GM19043 (cell line): ENCODE measurements around the gene ADGRG1.

Experiments
- ATAC-seq: cut with Tn5 transposase; IDR thresholded peaks from one replicate; pipeline ENCODE4 v1.9.1; 2021; ENCODE audit warnings: low read depth; ENCODE audit not compliant: unreplicated experiment

The ADGRG1 gene

DNA sequence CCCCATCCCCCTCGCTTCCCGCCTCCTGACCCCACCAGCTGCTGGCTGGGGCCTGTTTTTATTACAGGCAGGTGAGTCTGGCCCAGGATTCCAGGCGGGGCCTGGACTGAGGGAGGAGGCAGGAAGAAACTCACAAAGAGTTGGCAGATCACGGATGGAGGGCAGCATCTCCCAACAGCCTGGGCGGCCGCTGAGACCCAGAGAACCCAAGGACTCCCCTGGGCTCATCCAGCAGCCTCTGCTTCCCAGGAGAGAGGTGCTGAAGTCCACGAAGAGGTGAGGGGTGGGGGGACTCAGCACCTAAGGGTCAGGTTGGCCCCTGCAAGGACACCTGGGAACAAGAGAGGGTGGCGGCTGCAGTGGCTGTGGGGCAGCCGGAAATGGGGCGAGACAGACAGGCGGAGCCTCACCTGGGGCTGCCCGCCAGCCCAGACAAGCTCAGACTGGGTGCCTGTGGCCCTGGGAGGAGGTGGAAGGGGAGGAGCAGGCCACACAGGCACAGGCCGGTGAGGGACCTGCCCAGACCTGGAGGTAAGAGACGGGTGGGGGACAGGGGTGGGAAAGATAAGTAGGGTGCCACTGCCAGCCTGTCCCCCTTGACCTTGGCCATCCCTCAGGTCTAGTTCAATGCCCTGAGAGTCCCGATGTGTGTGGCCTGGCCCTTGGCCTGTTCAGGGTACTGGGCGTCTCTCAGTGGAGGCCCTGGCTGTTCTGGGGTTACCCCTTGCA is 8.7 kb upstream of the ADGRG1 start:
- ATAC-seq: no peak

DNA sequence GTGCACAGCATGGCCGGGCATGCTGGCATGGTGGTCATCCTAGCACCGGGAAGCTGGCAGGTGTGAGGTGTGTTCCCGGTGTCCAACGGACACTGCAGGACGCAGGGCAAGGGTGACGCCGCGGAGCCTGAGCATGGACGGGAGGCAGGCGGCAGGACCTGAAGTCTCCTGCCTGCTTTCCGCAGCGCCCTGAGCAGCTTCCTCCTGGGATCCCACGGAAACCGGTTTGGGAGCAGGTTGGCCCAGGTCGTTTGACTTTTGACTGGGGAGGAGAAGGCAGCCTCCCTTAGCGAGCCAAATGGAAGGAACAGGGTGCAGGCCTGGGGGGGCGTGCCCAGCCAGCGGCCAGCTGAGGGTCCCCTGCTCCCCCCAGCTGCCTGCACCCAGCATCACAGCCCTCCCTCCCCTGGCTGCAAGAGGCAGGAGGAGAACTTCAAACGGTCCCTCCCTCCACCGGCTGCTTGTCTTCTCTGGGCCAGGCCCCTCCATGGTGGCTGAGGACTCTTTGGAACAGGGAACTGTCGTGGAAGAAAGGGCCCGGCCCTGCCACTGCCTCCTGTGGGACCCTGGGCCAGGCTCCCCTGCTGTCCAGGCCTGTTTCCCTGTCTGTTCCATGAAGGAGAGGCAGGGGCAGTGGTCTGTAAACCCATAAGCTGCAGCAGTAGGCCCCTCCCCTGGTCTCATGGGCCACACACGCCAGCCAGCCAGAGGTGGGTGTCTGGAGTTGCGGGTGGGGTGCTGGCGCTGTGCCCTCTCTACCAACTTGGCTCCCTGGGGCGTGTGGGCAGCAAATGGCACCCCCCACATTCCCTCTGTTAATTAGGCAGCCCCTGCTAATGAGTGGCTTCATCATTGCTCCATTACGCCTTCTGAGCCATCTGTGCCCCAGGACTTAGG is 7.8 kb upstream of the ADGRG1 start:
- ATAC-seq: no peak

DNA sequence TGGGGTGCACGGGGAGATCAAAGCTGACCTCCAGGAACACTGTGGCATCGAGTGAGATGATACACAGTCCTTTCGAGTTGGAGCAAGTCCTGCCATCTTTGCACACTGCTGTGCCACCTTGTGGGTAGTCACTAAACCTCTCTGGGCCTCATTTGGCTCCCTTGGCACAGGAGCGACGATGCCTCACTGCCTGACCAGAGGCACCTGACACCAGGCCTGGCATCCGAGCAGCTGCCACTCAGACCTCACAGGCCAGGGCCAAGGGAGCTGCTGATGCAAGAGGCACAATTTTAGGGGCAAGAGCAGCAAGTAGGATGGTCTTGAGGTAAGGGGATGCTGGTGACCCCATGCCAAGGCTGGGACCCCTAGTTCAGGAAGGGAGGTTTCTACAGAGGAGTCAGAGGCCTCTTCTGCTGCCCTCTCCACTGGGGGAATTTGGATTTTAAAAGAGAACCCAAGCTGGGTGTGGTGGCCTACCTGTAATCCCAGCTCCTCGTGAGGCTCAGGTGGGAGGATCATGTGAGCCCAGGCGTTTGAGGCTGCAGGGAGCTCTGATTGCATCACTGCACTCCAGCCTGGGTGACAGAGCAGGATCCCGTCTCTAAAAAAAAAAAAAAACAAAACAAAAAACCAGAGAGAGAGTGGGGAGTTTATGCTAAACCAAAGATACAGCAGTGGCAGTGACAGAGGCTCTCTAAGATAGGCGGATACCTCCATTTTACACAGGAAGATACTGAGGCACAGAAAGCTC is 6.7 kb upstream of the ADGRG1 start:
- no peak for ATAC-seq

DNA sequence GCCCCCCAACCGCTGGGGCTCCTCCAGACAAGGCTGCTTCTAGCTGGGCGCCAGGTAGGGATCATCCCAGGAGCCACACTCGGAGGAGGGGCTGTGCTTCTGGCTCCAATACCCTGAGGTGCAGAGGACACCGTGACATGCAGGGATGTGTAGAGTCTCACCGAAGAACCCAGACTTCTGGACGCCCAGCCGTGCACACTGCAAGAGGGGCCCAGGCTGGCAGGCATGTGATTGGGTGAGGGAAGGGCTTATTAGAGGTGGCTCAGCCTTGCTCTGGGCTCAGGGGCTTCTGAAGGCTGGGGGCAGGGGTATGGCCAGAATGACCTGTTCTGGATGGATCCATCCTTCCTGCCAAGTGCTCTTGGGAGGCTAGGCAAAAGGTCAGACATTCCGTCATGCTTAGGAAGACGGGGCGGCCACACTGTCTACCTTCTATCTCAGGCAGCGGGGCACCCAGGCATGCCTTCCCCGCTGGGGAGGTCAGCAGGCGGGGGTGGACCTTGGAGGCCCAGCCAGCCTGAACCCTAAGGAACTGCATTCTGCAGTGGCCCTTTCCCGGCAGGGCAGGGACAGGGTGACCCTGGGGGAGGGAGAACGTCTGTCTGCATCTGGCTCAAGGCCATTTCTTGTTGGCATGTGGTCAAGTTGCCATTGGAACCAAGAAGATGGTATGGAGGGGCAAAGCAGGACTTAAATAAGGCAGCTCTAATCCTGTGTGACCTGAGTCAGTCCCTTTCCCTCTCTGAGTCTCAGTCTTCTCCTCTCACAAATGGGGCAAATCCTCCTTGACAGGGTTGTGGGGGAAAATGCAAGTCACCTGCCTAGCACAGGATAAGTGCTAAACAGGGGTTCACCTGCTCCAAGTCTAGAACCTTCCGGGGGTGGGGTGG is 5.8 kb upstream of the ADGRG1 start:
- ATAC-seq: no peak

DNA sequence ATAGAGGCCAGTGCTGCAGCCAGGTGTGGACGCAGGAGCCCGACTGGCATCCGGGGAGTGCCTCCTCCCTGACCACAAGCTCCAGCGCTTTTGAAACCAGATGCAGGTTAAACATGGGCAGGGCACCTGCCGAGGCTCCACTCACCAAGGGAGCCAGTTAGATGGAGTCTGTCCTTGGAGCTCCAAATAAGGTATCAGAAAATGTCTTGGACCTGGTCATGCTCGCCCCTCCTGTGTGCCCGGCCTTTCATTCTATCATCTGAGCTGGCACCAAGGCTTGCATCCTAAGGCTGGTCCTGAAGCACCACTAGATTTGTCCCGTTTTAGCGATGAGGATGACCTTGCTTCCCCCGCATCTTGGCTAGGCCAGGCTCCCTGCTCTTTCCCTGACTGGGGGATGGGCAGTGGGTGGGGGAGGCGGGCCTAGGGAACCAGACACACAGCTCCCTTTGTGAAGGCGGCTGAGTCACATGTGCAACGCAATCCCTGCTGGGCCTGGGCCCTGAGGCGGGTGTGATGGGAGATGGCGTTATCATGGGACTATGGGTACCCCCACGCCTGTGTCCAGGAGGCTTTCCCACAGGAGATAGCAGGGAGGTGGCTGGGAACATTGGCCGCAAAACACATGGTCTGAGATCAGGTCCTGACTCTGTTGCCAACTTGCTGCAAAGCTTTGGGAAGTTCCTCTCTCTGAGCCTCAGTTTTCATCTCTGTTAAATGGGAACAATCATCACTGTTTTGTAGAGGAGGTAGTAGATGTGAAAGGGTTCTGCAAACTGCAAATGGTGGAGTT is 5.0 kb upstream of the ADGRG1 start:
- ATAC-seq: no peak

DNA sequence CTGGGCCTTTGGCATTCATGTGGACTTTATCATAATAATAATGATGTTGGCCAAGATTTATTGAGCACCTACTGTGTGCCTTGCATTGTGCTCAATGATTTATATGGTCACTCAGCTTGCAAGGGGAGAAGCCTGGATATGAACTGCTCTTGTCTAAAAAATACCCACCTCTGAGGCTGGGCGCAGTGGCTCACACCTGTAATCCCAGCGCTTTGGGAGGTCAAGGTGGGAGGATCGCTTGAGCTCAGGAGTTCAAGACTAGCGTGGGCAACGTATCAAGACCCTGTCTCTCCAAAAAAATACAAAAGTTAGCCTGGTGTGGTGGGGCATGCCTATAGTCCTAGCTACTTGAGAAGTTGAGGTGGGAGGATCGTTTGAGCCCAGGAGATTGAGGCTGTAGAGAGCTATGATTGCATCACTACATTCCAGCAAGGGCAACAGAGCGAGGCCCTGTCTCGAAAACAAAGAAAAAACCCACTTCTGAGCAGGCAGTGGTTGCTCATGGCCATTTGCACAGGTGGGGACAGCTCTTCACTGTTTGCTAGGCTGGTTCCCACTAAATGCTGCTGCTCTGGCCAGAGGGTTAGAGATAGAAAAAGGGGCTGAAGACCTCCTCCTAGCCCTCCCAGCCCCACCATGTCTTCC is 4.3 kb upstream of the ADGRG1 start:
- no peak for ATAC-seq

DNA sequence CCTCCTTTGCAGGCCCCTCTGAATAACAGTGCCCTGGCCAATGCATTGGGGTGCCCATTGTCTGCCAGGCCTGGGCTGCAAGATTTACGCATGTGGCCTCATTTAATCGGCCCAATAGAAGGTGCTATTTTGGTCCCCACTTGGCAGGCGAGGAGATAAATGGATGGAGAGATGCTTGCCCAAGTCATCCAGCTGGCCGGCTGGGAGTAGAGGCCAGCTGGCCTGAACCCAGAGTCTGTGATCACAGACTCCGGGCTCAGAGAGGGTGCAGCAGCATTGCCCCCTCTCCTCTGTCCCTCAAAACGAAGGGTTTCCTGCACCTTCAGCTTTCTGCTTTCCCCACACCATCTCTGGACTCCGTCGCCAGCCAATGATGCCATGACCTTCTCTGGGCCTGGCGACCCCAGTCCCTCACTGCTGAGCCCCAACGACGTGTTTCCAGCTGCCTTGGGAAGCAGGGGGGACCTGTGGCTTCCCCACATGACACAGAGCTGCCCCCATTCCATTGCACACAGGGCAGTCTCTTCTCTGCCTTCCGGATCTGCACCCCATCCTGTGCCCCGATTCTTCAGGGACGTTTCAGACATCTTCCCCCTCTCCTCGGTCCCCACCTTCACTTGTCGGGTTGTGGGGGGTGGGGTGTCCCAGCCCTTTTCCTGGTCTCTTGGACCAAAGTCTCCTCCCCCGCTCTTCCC is 3.5 kb upstream of the ADGRG1 start:
- ATAC-seq: no peak

DNA sequence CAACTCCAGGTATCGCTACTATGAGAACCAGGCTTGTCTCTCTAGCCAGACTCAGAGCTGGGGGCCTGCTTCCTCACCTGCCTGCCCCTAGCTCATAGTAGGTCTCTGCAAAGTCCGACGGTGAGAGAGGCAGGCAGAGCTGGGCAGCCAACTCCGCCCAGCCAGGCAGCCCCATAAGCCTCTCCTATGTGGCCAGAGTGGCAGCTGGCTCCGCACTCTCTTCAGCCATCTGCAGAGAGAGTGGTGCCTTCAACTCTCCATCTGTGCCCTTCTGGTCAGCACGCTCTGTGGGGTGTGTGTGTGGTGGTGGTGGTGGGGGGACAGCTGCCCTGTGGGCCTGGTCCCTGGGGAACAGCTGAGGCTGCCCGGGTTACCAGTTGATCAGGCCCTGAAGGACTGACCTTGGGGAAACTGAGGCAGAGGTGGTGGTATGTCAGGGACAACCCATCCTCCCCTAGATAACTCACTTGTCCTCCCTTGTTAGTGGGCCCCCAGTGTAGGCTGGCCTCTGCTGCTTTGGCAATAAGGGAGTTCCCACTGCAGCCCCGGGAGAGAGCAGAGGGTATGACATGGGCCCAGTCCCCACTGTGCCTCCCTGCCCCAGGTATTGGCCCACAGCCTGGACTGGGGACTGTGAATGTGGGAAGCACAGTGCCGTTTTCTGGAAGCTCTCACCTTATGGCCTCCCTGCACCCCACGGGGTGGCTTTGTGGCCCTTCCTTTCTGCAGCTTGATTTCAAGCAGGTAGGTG is 1.8 kb upstream of the ADGRG1 start:
- ATAC-seq: no peak

DNA sequence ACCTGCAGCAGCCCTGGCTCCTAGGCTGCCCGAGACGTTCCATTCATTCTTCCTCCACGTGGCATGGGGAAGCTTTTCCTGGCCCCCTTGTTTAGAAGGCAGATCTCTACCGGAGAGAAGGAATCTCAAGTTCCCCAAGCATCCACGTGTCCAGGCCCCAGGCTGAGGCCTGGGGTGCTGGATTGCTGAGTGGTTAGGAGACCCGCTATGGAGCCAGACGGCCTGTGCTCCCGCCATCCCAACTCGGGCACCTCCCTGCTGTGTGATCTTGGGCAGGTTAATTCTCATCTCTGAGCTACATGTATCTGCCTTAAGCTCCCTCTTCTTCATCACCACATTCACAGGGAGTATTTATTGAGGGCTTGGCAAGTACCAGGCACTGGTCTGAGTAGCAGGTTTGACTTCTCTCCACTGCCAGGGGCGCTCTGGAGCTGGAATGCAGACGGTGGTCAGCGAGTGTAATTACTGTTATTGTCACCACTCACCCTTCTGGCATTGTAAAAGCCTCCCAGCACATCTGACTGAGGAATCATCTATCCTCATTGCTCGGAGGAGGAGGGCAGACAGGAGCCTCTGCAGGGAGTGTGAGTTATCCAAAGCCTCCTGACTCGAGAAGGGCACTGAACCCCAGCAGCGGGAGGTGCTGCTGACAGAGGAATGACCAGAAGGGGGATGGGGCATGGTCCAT is 1.1 kb upstream of the ADGRG1 start:
- no peak for ATAC-seq

DNA sequence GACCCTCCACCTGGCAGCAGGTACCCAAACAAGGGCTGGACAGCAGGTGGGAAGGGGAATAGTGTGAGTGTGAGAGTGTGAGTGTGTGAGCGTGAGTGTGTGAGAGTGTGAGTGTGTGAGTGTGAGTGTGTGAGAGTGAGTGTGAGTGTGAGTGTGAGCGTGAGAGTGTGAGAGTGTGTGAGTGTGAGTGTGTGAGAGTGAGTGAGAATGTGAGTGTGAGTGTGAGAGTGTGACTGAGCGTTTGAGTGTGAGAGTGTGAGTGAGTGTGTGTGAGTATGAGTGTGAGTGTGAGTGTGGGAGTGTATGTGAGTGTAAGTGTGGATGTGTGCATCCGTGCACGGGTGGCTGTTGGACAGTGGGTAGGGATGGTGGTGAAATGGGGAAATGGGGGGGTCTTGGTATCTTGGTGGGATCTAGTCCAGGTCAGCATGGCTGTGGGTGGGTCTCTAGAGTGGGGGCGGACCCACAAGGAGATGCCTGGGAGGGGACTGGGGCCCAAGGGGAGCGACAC is 408 bp downstream of the ADGRG1 start:
- no peak for ATAC-seq

DNA sequence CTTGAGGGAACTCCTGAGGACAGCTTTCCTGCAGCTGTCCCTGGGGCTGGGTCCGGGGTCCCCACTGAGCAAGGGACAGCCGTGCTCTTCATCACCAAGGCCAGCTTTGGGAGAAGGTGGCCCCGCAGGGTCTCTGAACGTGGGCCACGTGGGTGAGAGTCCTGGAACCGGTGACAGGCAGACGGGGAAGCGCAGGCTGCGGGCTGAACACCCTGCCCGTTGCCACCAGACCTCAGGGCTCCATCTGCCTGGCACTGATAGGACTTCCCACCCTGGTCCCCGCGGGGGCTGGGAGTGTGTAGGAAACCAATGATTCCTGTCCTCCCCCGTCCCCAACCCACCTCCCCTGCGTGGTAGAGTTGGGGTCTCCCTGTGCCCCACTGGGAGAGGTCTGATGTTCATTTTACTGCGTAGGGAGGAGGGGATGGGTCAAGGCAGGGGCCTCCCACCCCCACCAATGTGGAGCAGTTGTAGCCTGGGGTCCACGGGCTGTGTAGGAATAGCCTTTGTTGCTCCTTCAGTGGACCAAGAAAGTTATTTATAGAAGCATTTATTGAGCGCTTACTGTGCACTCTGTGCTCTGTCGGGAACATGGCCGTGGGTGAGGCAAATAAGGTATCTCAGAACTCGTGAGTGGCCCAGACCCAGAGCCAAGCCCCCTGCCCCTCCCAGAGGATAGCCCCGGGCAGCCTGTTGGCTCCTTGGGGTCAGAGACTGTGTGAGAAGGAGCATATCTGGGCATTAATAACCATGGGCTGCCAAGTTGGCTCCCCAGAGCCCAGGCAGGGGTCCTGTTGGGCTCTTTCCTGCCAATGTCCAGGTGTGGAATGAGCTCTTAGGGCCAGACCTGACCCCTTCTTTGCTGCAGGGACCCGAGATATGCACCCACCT is 1.3 kb downstream of the ADGRG1 start:
- no peak for ATAC-seq

DNA sequence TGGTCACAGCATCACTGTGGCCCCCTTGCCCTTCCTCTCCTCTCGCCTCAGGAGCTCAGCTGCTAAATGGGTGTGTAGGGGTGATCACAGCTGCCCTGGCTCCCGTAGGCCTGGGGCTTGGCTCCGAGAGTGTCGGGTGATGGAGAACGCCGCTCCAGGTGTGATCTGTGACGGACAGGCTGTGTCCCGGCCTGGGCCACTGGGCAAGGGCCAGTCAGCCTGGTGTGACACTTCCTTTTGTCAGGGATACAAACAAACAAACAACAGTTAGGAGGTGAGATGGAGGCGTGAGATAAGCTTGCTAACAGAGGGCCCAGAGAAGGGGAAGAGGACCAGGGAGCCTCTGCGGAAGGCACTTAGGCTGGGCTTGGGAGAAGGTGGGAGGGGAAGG is 2.0 kb downstream of the ADGRG1 start:
- no peak for ATAC-seq

DNA sequence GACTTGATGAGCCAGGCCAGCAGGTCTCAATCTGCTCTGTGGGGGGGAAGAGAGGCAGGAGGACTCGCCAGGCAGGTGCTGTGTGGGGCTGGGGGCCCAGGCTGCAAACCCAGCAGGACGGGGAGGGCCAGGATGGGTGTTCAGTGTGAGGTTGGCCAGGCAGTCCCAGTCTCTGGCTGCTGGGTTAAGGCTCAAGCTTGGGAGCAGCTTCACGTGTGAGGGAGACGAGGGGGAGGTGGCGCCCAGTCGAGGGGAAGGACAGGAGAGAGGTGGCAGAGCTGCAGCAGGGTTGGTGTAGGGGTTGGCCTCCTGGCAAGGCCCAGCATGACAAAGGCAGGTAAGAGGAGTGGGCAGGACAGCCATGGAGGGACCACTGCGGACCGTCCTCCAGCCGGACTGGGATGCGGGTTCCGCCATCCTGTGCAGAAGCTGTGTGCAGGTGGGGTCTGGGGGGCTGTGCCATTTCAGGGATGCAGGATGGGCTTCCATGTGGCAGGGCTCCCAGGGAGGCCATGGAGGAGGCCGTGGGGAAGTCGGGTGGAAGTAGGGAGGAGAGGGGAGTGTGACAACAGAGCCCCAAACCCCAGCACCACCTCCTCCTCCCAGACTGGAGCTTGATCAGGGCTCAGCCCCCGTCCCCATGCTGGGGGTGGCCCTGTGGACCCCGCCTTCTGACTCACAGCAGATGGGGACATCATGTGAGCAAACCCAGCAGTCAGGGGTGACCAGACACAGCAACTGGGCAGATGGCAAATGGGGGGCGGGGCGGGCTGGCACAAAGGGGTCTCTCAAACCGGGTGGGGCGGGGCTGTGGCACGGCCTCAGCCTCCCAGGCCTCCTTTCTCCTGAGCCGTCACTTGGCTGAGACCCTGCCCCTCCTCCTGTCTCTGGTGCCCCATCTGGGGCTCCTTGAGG is 2.8 kb downstream of the ADGRG1 start:
- ATAC-seq: no peak

DNA sequence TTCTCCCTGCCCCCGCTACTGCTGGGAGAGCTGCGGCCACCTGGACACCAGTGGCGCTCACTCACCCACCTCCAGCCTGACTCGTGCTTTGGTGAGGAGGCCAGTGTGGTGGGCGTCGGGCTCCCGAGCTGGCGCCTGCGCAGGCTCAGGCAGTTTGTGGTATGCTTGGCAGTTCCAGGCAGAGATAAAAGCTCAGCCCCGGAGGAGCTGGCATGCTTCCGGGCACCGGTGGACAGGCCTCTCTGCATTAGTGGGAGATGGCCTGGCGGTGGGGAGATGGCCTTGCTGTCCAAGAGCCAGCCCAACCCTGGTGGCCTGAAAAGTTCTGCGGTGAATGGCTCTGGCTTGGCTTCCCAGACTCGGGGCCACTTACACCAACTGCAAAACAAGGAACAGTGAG is 4.1 kb downstream of the ADGRG1 start:
- ATAC-seq: no peak
